OCI-LY7 (cell line): ENCODE measurements around the gene PFKP. TPM values are rescaled to one million over a fixed set of nuclear protein-coding genes. Genes with fewer than 3 reads are reported as not detected.

Experiments
- BruUV-seq: library from RNA; stranded (reverse); fragments of 400-500 nt; replicated peaks from 2 replicates; lab custom pipeline; 2021; lab: Mats Ljungman, UMichigan
- CTCF ChIA-PET: fragments of 300-600 bp; sonication (Branson Sonifier 250); formaldehyde crosslinking; loops from one replicate; lab custom pipeline; 2022; ENCODE audit warnings: antibody characterized with exemption; ENCODE audit not compliant: unreplicated experiment; lab: Charles Lee
- POLR2A ChIA-PET: fragments of 300-600 bp; sonication (Branson Sonifier 250); formaldehyde crosslinking; loops from one replicate; lab custom pipeline; 2022; ENCODE audit warnings: antibody characterized with exemption; lab: Charles Lee
- DNase-seq: peaks from one replicate; pipeline ENCODE4 v3.0.0-alpha.2; 2015; ENCODE audit warnings: low spot score
- H2AFZ ChIP-seq: fragments of 200-600 bp; sonication (generic), shearing (Covaris generic); 2 replicates; pipeline ENCODE4 v1.6.1; 2014; ENCODE audit warnings: mild to moderate bottlenecking, antibody characterized with exemption, low read length, moderate library complexity
- H3K27ac ChIP-seq: fragments of 200-600 bp; sonication (generic); 2 replicates; pipeline ENCODE4 v1.5.1; 2014; ENCODE audit warnings: mixed run types, low read depth, mild to moderate bottlenecking, moderate library complexity, low read length, inconsistent platforms; ENCODE audit not compliant: poor library complexity, severe bottlenecking
- H3K36me3 ChIP-seq: fragments of 200-600 bp; sonication (generic); 2 replicates; pipeline ENCODE4 v1.6.1; 2014; ENCODE audit warnings: mild to moderate bottlenecking, antibody characterized with exemption, low read length, moderate library complexity, mixed read lengths; ENCODE audit not compliant: insufficient read depth
- H3K4me1 ChIP-seq: fragments of 200-600 bp; sonication (generic); 2 replicates; pipeline ENCODE4 v1.5.1; 2014; ENCODE audit warnings: mild to moderate bottlenecking, low read length; ENCODE audit not compliant: insufficient read depth, poor library complexity, severe bottlenecking
- H3K4me2 ChIP-seq: fragments of 200-600 bp; sonication (generic); 2 replicates; pipeline ENCODE4 v1.6.1; 2014; ENCODE audit warnings: mild to moderate bottlenecking, low read length
- H3K4me3 ChIP-seq: fragments of 200-600 bp; sonication (generic); 2 replicates; pipeline ENCODE4 v1.5.1; 2014; ENCODE audit warnings: mild to moderate bottlenecking, low read depth, low read length; ENCODE audit not compliant: poor library complexity, severe bottlenecking
- H3K79me2 ChIP-seq: fragments of 200-600 bp; sonication (generic); 2 replicates; pipeline ENCODE4 v1.6.1; 2016; ENCODE audit warnings: low read depth, mild to moderate bottlenecking, low read length, moderate library complexity, mixed read lengths; ENCODE audit not compliant: insufficient read depth
- H3K9me2 ChIP-seq: fragments of 200-600 bp; sonication (generic); 2 replicates; pipeline ENCODE4 v1.6.1; 2016; ENCODE audit warnings: mild to moderate bottlenecking, low read length, mixed read lengths; ENCODE audit not compliant: insufficient read depth
- H3K9me3 ChIP-seq: fragments of 200-600 bp; sonication (generic); 2 replicates; pipeline ENCODE4 v1.6.1; 2014; ENCODE audit warnings: mild to moderate bottlenecking, mixed run types, low read length, mixed read lengths
- H4K20me1 ChIP-seq: fragments of 200-600 bp; sonication (generic); 2 replicates; pipeline ENCODE4 v1.6.1; 2014; ENCODE audit warnings: mild to moderate bottlenecking, antibody characterized with exemption, low read length, moderate library complexity, mixed read lengths; ENCODE audit not compliant: insufficient read depth
- CTCF ChIP-seq: fragments of 200-600 bp; sonication (generic); conservative IDR thresholded peaks from 2 replicates; pipeline ENCODE4 v1.5.1; 2014; ENCODE audit warnings: mild to moderate bottlenecking, antibody characterized with exemption, low read length, moderate library complexity, mixed read lengths
- EZH2phosphoT487 ChIP-seq: fragments of 200-600 bp; sonication (generic); IDR thresholded peaks from 2 replicates; pipeline ENCODE4 v1.6.1; 2018; ENCODE audit warnings: low read depth, borderline replicate concordance, mild to moderate bottlenecking, mixed run types, antibody characterized with exemption, low read length, moderate library complexity, mixed read lengths
- intact Hi-C: fragments of 100-400 bp; cut with micrococcal nuclease; formaldehyde crosslinking; loops from one replicate; pipeline ENCODE4 v1.10.0; 2022; ENCODE audit not compliant: unreplicated experiment
- total RNA-seq, 2 experiments: library from RNA; depleted of rRNA in 1 of 2; stranded (reverse); fragments of >200 nt in 1 of 2; shearing (Covaris generic) in 1 of 2; gene quantifications; 2 replicates each; pipeline ENCODE4 v1.2.3, GENCODE V29; 2014 to 2022

Gene PFKP
- total RNA-seq, 2 experiments from 2014 or later: 85.4 to 154 TPM

- no peak overlapping the region for H3K4me3 ChIP-seq
- no peaks in the 10 kb centered on the region for H3K4me1 ChIP-seq
- peaks cover 93% of the 10 kb centered on the region for H3K36me3 ChIP-seq
- BruUV-seq: no TSS peak
- CTCF ChIA-PET: no interaction called here
- intact Hi-C loops: no loop called here
- POLR2A ChIA-PET: no interaction called here
- no peaks in the 10 kb centered on the region for H3K9me2 ChIP-seq
- no peak overlapping the region for H3K27ac ChIP-seq
- H3K4me2 ChIP-seq: no peak overlapping the region
- peak; percentile 10 for DNase-seq
- H3K9me3 ChIP-seq: no peaks in the 10 kb centered on the region
- no peaks in the 10 kb centered on the region for H4K20me1 ChIP-seq
- TF ChIP-seq EZH2phosphoT487 (no peak), CTCF (peak; percentile 68)
- no peak overlapping the region for H2AFZ ChIP-seq
- H3K79me2 ChIP-seq: no peaks in the 10 kb centered on the region
Observed at GRCh38 chr10:3119796-3120459, 52.6 kb downstream of the PFKP start.

GRCh38 chr10:3122034-3122433, 54.7 kb downstream of the PFKP start:
- CTCF ChIA-PET: no interaction called here
- no peaks in the 10 kb centered on the region for H3K79me2 ChIP-seq
- H3K4me3 ChIP-seq: no peak overlapping the region
- no peak overlapping the region for H2AFZ ChIP-seq
- H4K20me1 ChIP-seq: no peaks in the 10 kb centered on the region
- no TSS peak for BruUV-seq
- no peaks in the 10 kb centered on the region for H3K9me3 ChIP-seq
- no peaks in the 10 kb centered on the region for H3K9me2 ChIP-seq
- no peak for DNase-seq
- H3K4me2 ChIP-seq: no peak overlapping the region
- peaks cover 96% of the 10 kb centered on the region for H3K36me3 ChIP-seq
- POLR2A ChIA-PET: no interaction called here
- intact Hi-C loops: no loop called here
- H3K4me1 ChIP-seq: no peaks in the 10 kb centered on the region
- TF ChIP-seq EZH2phosphoT487 (no peak), CTCF (no peak)
- H3K27ac ChIP-seq: no peak overlapping the region

GRCh38 chr10:3122486-3123205, 55.3 kb downstream of the PFKP start:
- POLR2A ChIA-PET: no interaction called here
- no TSS peak for BruUV-seq
- H3K4me3 ChIP-seq: no peak overlapping the region

More at GRCh38 chr10:3122486-3123205, 55.3 kb downstream of the PFKP start:
- TF ChIP-seq CTCF: no peak
- no peak for TF ChIP-seq EZH2phosphoT487
- CTCF ChIA-PET: interaction anchor here (0.7 kb wide), 1 partner anchor 11 kb away, joined by 4 read pairs; no protein-coding TSS in a partner anchor
- Histone ChIP-seq H3K36me3 (peaks cover 96% of the 10 kb centered on the region), H4K20me1 (no peaks in the 10 kb centered on the region), H3K9me3 (no peaks in the 10 kb centered on the region), H3K9me2 (no peaks in the 10 kb centered on the region), H3K27ac (no peak overlapping the region), H3K4me1 (no peaks in the 10 kb centered on the region), H2AFZ (no peak overlapping the region), H3K4me2 (no peak overlapping the region), H3K79me2 (no peaks in the 10 kb centered on the region)
- intact Hi-C loops: no loop called here
- no peak for DNase-seq
